ENCODE measurements around the gene DOCK1. TPM values are rescaled to one million over a fixed set of nuclear protein-coding genes. Genes with fewer than 3 reads are reported as not detected.

Gene DOCK1
- total and polyA plus RNA-seq, 7 experiments from 2014 or later: 0.11 to 1.2 (median 0.34) TPM; not detected in 2

- peaks cover 0 to 5% of the 10 kb centered on the region in 2 donors for H3K27me3 ChIP-seq (ENCODE audit: control insufficient read depth in 2 of 2, insufficient read depth in 2 of 2, low read length in 2 of 2)
- no peaks in the 10 kb centered on the region for H3K9me3 ChIP-seq (ENCODE audit: control insufficient read depth in 2 of 3, low read length in 3 of 3)
- Mint-ChIP-seq H3K27me3 (peaks cover 20 to 33% (median 28%) of the 10 kb centered on the region in 5 donors), H3K36me3 (peaks cover 0 to 6% (median 0%) of the 10 kb centered on the region in 5 donors), H3K27ac (peak overlapping the region in 1 of 9 donors; percentile 29), H3K9me3 (peaks cover 0 to 6% (median 0%) of the 10 kb centered on the region in 11 donors), H3K4me3 (peak overlapping the region in 1 of 10 donors; percentile 51), H3K4me1 (peaks cover 0 to 2% (median 0%) of the 10 kb centered on the region in 7 donors)
- ATAC-seq (no peak), DNase-seq (no peak)
- ChIA-PET CTCF (no interaction called here), POLR2A (no interaction called here)
- H3K27ac ChIP-seq (ENCODE audit: low read depth, low read length): no peak overlapping the region
- H3K36me3 ChIP-seq (ENCODE audit: control insufficient read depth in 2 of 3, insufficient read depth in 3 of 3, low read length in 3 of 3): no peaks in the 10 kb centered on the region
- H3K4me3 ChIP-seq (ENCODE audit: low read length): no peak overlapping the region
- intact Hi-C loops (cut with micrococcal nuclease): no loop called here
- no peaks in the 10 kb centered on the region for H3K4me1 ChIP-seq (ENCODE audit: control insufficient read depth in 2 of 2, insufficient read depth in 2 of 2, low read length in 2 of 2)
Observed at GRCh38 chr10:126907423-126907970, 2.3 kb downstream of the DOCK1 start.

- H3K4me3 ChIP-seq (ENCODE audit: low read length): no peak overlapping the region
- H3K4me1 ChIP-seq (ENCODE audit: control insufficient read depth in 2 of 2, insufficient read depth in 2 of 2, low read length in 2 of 2): no peaks in the 10 kb centered on the region
- Mint-ChIP-seq H3K4me1 (peaks cover 0 to 2% (median 0%) of the 10 kb centered on the region in 7 donors), H3K4me3 (no peak overlapping the region), H3K36me3 (peaks cover 0 to 6% (median 0%) of the 10 kb centered on the region in 5 donors), H3K9me3 (peaks cover 0 to 6% (median 0%) of the 10 kb centered on the region in 11 donors), H3K27me3 (peaks cover 18 to 30% (median 27%) of the 10 kb centered on the region in 5 donors), H3K27ac (no peak overlapping the region)
- H3K27ac ChIP-seq (ENCODE audit: low read depth, low read length): no peak overlapping the region
- no peaks in the 10 kb centered on the region for H3K9me3 ChIP-seq (ENCODE audit: control insufficient read depth in 2 of 3, low read length in 3 of 3)
- H3K27me3 ChIP-seq (ENCODE audit: control insufficient read depth in 2 of 2, insufficient read depth in 2 of 2, low read length in 2 of 2): peaks cover 0 to 5% of the 10 kb centered on the region in 2 donors
- intact Hi-C loops (cut with micrococcal nuclease): no loop called here
- POLR2A ChIA-PET: no interaction called here
- DNase-seq (no peak), ATAC-seq (no peak)
- no peaks in the 10 kb centered on the region for H3K36me3 ChIP-seq (ENCODE audit: control insufficient read depth in 2 of 3, insufficient read depth in 3 of 3, low read length in 3 of 3)
- CTCF ChIA-PET: no interaction called here
Observed at GRCh38 chr10:126908225-126908624, 3.0 kb downstream of the DOCK1 start.

GRCh38 chr10:126908729-126909128 lies 3.5 kb downstream of the DOCK1 start:
- POLR2A ChIA-PET: no interaction called here
- peaks cover 0 to 5% of the 10 kb centered on the region in 2 donors for H3K27me3 ChIP-seq (ENCODE audit: control insufficient read depth in 2 of 2, insufficient read depth in 2 of 2, low read length in 2 of 2)
- H3K27me3 Mint-ChIP-seq: peaks cover 18 to 25% (median 23%) of the 10 kb centered on the region in 5 donors
- peaks cover 0 to 6% (median 0%) of the 10 kb centered on the region in 5 donors for H3K36me3 Mint-ChIP-seq
- no peaks in the 10 kb centered on the region for H3K9me3 ChIP-seq (ENCODE audit: control insufficient read depth in 2 of 3, low read length in 3 of 3)
- no peak for ATAC-seq
- H3K4me3 Mint-ChIP-seq: no peak overlapping the region
- H3K4me1 Mint-ChIP-seq: peaks cover 0 to 2% (median 0%) of the 10 kb centered on the region in 7 donors
- CTCF ChIA-PET: no interaction called here
- no peaks in the 10 kb centered on the region for H3K4me1 ChIP-seq (ENCODE audit: control insufficient read depth in 2 of 2, insufficient read depth in 2 of 2, low read length in 2 of 2)
- DNase-seq: no peak
- intact Hi-C loops (cut with micrococcal nuclease): no loop called here
- H3K9me3 Mint-ChIP-seq: peaks cover 0 to 6% (median 0%) of the 10 kb centered on the region in 11 donors
- no peaks in the 10 kb centered on the region for H3K36me3 ChIP-seq (ENCODE audit: control insufficient read depth in 2 of 3, insufficient read depth in 3 of 3, low read length in 3 of 3)
- H3K4me3 ChIP-seq (ENCODE audit: low read length): no peak overlapping the region
- no peak overlapping the region for H3K27ac ChIP-seq (ENCODE audit: low read depth, low read length)
- no peak overlapping the region for H3K27ac Mint-ChIP-seq

GRCh38 chr10:126909147-126909546 lies 3.9 kb downstream of the DOCK1 start:
- Mint-ChIP-seq H3K36me3 (peaks cover 0 to 6% (median 0%) of the 10 kb centered on the region in 5 donors), H3K4me1 (peaks cover 0 to 2% (median 0%) of the 10 kb centered on the region in 7 donors), H3K9me3 (peaks cover 0 to 6% (median 3%) of the 10 kb centered on the region in 11 donors), H3K27me3 (peaks cover 16 to 21% (median 20%) of the 10 kb centered on the region in 5 donors), H3K27ac (no peak overlapping the region), H3K4me3 (no peak overlapping the region)
- ATAC-seq (no peak), DNase-seq (no peak)
- Histone ChIP-seq H3K4me1 (ENCODE audit: control insufficient read depth in 2 of 2, insufficient read depth in 2 of 2, low read length in 2 of 2) (no peaks in the 10 kb centered on the region), H3K27me3 (ENCODE audit: control insufficient read depth in 2 of 2, insufficient read depth in 2 of 2, low read length in 2 of 2) (peaks cover 0 to 5% of the 10 kb centered on the region in 2 donors), H3K27ac (ENCODE audit: low read depth, low read length) (no peak overlapping the region), H3K36me3 (ENCODE audit: control insufficient read depth in 2 of 3, insufficient read depth in 3 of 3, low read length in 3 of 3) (no peaks in the 10 kb centered on the region), H3K4me3 (ENCODE audit: low read length) (no peak overlapping the region), H3K9me3 (ENCODE audit: control insufficient read depth in 2 of 3, low read length in 3 of 3) (no peaks in the 10 kb centered on the region)
- CTCF ChIA-PET: no interaction called here
- intact Hi-C loops (cut with micrococcal nuclease): no loop called here
- POLR2A ChIA-PET: no interaction called here

- ATAC-seq (no peak), DNase-seq (no peak)
- H3K9me3 Mint-ChIP-seq: peaks cover 0 to 5% (median 3%) of the 10 kb centered on the region in 11 donors
- Histone ChIP-seq H3K27ac (ENCODE audit: low read depth, low read length) (no peak overlapping the region), H3K9me3 (ENCODE audit: control insufficient read depth in 2 of 3, low read length in 3 of 3) (no peaks in the 10 kb centered on the region), H3K4me1 (ENCODE audit: control insufficient read depth in 2 of 2, insufficient read depth in 2 of 2, low read length in 2 of 2) (no peaks in the 10 kb centered on the region), H3K27me3 (ENCODE audit: control insufficient read depth in 2 of 2, insufficient read depth in 2 of 2, low read length in 2 of 2) (no peaks in the 10 kb centered on the region), H3K36me3 (ENCODE audit: control insufficient read depth in 2 of 3, insufficient read depth in 3 of 3, low read length in 3 of 3) (no peaks in the 10 kb centered on the region), H3K4me3 (ENCODE audit: low read length) (no peak overlapping the region)
- no peak overlapping the region for H3K27ac Mint-ChIP-seq
- H3K4me1 Mint-ChIP-seq: peaks cover 0 to 2% (median 0%) of the 10 kb centered on the region in 7 donors
- H3K27me3 Mint-ChIP-seq: peaks cover 9 to 14% (median 13%) of the 10 kb centered on the region in 5 donors
- peaks cover 0 to 6% (median 0%) of the 10 kb centered on the region in 5 donors for H3K36me3 Mint-ChIP-seq
- ChIA-PET CTCF (no interaction called here), POLR2A (no interaction called here)
- no peak overlapping the region for H3K4me3 Mint-ChIP-seq
- intact Hi-C loops (cut with micrococcal nuclease): no loop called here
Observed at GRCh38 chr10:126910196-126910595, 5.0 kb downstream of the DOCK1 start.

GRCh38 chr10:126910798-126911197 lies 5.6 kb downstream of the DOCK1 start:
- intact Hi-C loops (cut with micrococcal nuclease): no loop called here
- Histone ChIP-seq H3K4me1 (ENCODE audit: control insufficient read depth in 2 of 2, insufficient read depth in 2 of 2, low read length in 2 of 2) (no peaks in the 10 kb centered on the region), H3K27me3 (ENCODE audit: control insufficient read depth in 2 of 2, insufficient read depth in 2 of 2, low read length in 2 of 2) (no peaks in the 10 kb centered on the region), H3K27ac (ENCODE audit: low read depth, low read length) (no peak overlapping the region), H3K9me3 (ENCODE audit: control insufficient read depth in 2 of 3, low read length in 3 of 3) (no peaks in the 10 kb centered on the region), H3K4me3 (ENCODE audit: low read length) (no peak overlapping the region), H3K36me3 (ENCODE audit: control insufficient read depth in 2 of 3, insufficient read depth in 3 of 3, low read length in 3 of 3) (no peaks in the 10 kb centered on the region)
- peaks cover 8 to 14% (median 13%) of the 10 kb centered on the region in 5 donors for H3K27me3 Mint-ChIP-seq
- no peak for DNase-seq
- H3K9me3 Mint-ChIP-seq: peaks cover 0 to 5% (median 3%) of the 10 kb centered on the region in 11 donors
- H3K36me3 Mint-ChIP-seq: peaks cover 0 to 6% (median 0%) of the 10 kb centered on the region in 5 donors
- no peak for ATAC-seq
- H3K27ac Mint-ChIP-seq: no peak overlapping the region
- ChIA-PET POLR2A (no interaction called here), CTCF (no interaction called here)
- peaks cover 0 to 2% (median 0%) of the 10 kb centered on the region in 7 donors for H3K4me1 Mint-ChIP-seq
- H3K4me3 Mint-ChIP-seq: no peak overlapping the region

- no peak for ATAC-seq
- H3K4me3 ChIP-seq (ENCODE audit: low read length): no peak overlapping the region
- Mint-ChIP-seq H3K36me3 (peaks cover 0 to 6% (median 0%) of the 10 kb centered on the region in 5 donors), H3K27me3 (peaks cover 4 to 13% (median 12%) of the 10 kb centered on the region in 5 donors), H3K27ac (no peak overlapping the region), H3K4me3 (no peak overlapping the region), H3K4me1 (peaks cover 0 to 2% (median 0%) of the 10 kb centered on the region in 7 donors), H3K9me3 (peaks cover 0 to 6% (median 3%) of the 10 kb centered on the region in 11 donors)
- POLR2A ChIA-PET: no interaction called here
- H3K9me3 ChIP-seq (ENCODE audit: control insufficient read depth in 2 of 3, low read length in 3 of 3): no peaks in the 10 kb centered on the region
- no peaks in the 10 kb centered on the region for H3K4me1 ChIP-seq (ENCODE audit: control insufficient read depth in 2 of 2, insufficient read depth in 2 of 2, low read length in 2 of 2)
- no peak for DNase-seq
- CTCF ChIA-PET: no interaction called here
- intact Hi-C loops (cut with micrococcal nuclease): no loop called here
- no peaks in the 10 kb centered on the region for H3K27me3 ChIP-seq (ENCODE audit: control insufficient read depth in 2 of 2, insufficient read depth in 2 of 2, low read length in 2 of 2)
- no peaks in the 10 kb centered on the region for H3K36me3 ChIP-seq (ENCODE audit: control insufficient read depth in 2 of 3, insufficient read depth in 3 of 3, low read length in 3 of 3)
- H3K27ac ChIP-seq (ENCODE audit: low read depth, low read length): no peak overlapping the region
Observed at GRCh38 chr10:126911301-126911700, 6.1 kb downstream of the DOCK1 start.
